Loucy (cell line): ENCODE data around the gene DLG2.

Experiments used
- EZH2phosphoT487 ChIP-seq: fragments of 200-600 bp; IDR thresholded peaks from 2 replicates; pipeline ENCODE4 v1.6.1; 2018; ENCODE audit warnings: antibody characterized with exemption, mild to moderate bottlenecking, moderate library complexity, borderline replicate concordance
- TF ChIP-seq, protein P1 (sequence below): fragments of 200-600 bp; sonication (generic); conservative IDR thresholded peaks from 2 replicates; pipeline ENCODE4 v1.5.1; 2014; ENCODE audit warnings: mild to moderate bottlenecking, antibody characterized with exemption, low read length

DNA sequence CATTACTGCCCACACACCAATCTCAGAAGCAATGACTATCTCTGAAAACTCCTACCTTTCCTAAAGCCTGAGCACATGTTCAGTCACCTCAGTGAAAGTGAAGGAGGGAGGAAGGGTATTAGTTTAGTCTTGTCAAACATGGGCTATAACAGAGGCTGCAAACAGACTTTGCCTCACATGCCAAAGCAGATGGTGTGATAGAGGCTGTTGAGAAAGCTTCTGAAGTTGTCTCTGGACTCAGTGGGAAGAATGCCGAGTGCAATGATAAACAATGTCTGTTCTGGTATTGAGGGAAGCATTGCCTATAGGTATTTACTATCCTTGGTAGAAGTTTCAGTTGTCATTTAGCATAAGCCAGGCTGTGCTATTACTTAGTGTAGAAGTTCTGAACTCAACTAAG is 2026.5 kb downstream of the DLG2 start:
- TF ChIP-seq, protein P1, sequence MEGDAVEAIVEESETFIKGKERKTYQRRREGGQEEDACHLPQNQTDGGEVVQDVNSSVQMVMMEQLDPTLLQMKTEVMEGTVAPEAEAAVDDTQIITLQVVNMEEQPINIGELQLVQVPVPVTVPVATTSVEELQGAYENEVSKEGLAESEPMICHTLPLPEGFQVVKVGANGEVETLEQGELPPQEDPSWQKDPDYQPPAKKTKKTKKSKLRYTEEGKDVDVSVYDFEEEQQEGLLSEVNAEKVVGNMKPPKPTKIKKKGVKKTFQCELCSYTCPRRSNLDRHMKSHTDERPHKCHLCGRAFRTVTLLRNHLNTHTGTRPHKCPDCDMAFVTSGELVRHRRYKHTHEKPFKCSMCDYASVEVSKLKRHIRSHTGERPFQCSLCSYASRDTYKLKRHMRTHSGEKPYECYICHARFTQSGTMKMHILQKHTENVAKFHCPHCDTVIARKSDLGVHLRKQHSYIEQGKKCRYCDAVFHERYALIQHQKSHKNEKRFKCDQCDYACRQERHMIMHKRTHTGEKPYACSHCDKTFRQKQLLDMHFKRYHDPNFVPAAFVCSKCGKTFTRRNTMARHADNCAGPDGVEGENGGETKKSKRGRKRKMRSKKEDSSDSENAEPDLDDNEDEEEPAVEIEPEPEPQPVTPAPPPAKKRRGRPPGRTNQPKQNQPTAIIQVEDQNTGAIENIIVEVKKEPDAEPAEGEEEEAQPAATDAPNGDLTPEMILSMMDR, result no peak
- no peak for TF ChIP-seq EZH2phosphoT487
